Measurements from ENCODE around the gene CHDH.

The CHDH gene

DNA sequence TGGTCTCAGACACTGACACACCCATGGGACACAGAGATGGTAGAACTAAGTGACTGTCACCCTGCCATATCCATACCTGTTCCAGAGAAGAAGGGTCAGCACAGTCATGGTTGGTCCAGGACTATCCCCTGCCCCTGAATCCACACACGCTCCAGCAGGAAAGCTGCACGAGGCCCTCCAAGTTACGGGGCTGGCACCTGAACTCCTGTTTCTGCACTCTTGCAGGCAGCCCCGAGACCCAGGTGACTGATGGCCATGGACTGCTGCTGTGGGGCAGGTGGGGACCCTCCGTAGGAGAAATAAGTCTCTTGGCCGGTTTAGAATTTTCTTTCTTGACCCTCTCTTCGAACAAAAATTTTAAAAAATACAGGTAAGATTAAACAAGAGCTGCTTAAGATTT lies 30.6 kb downstream of the CHDH start:
- no peaks in the 10 kb centered on the region for H3K4me1 ChIP-seq (ENCODE audit: insufficient read depth, low read length)
- H3K9me3 ChIP-seq (ENCODE audit: control insufficient read depth, insufficient read depth, low read length), result no peaks in the 10 kb centered on the region
- H3K9ac ChIP-seq (ENCODE audit: low read depth, low read length), result no peak overlapping the region
- H3K36me3 ChIP-seq (ENCODE audit: insufficient read depth, low read length), result no peaks in the 10 kb centered on the region; the same call in 1 of the 2 replicates

DNA sequence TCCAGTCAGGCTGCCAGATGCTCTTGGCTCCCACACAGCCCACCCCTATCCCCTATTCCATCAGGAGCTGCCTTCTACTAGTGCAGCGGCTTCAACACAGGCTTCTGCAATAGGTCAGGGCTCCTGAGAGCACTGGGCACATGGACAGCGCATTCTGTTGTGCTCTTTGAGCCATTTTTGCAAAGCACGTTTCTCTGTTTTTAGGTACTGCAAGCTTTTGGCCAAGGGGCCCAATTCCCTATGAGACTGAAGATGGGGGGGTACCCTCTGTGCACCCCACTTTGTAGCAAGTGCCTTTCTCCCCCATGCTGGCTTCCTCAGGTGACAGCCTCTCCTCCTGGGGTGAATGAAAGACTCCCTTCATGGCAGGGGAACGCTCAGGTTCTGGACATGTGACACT lies 31.2 kb downstream of the CHDH start:
- H3K4me1 ChIP-seq (ENCODE audit: insufficient read depth, low read length), result no peaks in the 10 kb centered on the region
- H3K9me3 ChIP-seq (ENCODE audit: control insufficient read depth, insufficient read depth, low read length), result no peaks in the 10 kb centered on the region
- no peak overlapping the region for H3K9ac ChIP-seq (ENCODE audit: low read depth, low read length)
- no peaks in the 10 kb centered on the region; the same call in 1 of the 2 replicates for H3K36me3 ChIP-seq (ENCODE audit: insufficient read depth, low read length)

DNA sequence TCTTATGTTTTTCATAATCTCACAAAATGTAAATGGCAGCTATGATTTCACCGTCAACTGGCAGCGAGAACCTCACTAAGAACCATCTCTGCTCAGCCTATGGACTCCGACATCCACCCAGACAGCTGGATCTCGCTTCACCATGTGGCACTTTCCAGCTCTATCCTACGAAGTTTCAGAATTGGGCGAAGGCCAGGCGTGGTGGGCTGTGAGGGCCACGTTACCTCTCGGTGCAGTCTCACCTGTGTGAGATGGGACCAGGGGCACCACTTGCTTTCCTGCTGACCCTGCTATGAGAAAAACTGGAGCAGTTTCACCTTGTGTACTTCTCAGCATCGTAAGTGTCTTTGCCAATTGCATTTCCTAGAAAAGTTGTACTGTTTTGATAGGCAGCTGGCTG lies 32.3 kb downstream of the CHDH start:
- H3K36me3 ChIP-seq (ENCODE audit: insufficient read depth, low read length), result no peaks in the 10 kb centered on the region; the same call in 1 of the 2 replicates
- no peaks in the 10 kb centered on the region for H3K9me3 ChIP-seq (ENCODE audit: control insufficient read depth, insufficient read depth, low read length)
- H3K4me1 ChIP-seq (ENCODE audit: insufficient read depth, low read length), result no peaks in the 10 kb centered on the region
- no peak overlapping the region for H3K9ac ChIP-seq (ENCODE audit: low read depth, low read length)

DNA sequence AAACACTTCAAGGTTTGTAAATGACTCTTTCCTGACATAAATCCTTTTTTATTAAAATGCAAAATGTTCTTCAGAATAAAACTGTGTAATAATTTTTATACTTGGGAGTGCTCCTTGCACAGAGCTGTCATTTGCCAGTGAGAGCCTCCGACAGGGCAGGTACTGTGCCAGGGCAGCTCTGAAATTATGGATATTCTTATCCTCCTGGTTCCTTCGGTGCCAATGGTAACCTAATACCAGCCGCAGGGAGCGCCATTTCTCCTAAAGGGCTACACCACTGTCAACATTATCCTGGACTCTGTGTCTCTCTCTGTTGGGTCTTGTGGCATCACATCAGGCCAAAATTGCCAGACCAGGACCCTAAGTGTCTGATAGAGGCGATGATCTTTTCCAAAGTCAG lies 33.0 kb downstream of the CHDH start:
- Histone ChIP-seq H3K9ac (ENCODE audit: low read depth, low read length) (no peak overlapping the region), H3K4me1 (ENCODE audit: insufficient read depth, low read length) (no peaks in the 10 kb centered on the region), H3K9me3 (ENCODE audit: control insufficient read depth, insufficient read depth, low read length) (no peaks in the 10 kb centered on the region), H3K36me3 (ENCODE audit: insufficient read depth, low read length) (no peaks in the 10 kb centered on the region)

DNA sequence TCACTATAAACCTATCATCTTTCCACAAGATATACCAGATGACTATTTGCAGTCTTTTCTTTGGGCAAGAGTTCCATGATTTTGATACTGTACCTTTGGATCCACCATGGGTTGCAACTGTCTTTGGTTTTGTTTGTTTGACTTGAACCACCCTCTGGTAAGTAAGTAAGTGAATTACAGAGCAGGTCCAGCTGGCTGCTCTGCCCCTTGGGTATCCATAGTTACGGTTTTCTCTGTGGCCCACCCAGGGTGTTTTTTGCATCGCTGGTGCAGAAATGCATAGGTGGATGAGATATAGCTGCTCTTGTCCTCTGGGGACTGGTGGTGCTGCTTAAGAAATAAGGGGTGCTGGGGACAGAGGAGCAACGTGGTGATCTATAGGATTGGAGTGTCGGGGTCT lies 33.8 kb downstream of the CHDH start:
- Histone ChIP-seq H3K36me3 (ENCODE audit: insufficient read depth, low read length) (no peaks in the 10 kb centered on the region), H3K9me3 (ENCODE audit: control insufficient read depth, insufficient read depth, low read length) (no peaks in the 10 kb centered on the region), H3K9ac (ENCODE audit: low read depth, low read length) (no peak overlapping the region), H3K4me1 (ENCODE audit: insufficient read depth, low read length) (no peaks in the 10 kb centered on the region)

DNA sequence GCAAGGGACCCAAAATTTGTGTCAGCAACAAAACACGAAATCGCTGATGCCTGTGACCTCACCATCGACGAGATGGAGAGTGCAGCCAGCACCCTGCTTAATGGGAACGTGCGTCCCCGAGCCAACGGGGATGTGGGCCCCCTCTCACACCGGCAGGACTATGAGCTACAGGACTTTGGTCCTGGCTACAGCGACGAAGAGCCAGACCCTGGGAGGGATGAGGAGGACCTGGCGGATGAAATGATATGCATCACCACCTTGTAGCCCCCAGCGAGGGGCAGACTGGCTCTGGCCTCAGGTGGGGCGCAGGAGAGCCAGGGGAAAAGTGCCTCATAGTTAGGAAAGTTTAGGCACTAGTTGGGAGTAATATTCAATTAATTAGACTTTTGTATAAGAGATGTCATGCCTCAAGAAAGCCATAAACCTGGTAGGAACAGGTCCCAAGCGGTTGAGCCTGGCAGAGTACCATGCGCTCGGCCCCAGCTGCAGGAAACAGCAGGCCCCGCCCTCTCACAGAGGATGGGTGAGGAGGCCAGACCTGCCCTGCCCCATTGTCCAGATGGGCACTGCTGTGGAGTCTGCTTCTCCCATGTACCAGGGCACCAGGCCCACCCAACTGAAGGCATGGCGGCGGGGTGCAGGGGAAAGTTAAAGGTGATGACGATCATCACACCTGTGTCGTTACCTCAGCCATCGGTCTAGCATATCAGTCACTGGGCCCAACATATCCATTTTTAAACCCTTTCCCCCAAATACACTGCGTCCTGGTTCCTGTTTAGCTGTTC lies 34.9 kb downstream of the CHDH start:
- Histone ChIP-seq H3K4me1 (ENCODE audit: insufficient read depth, low read length) (no peaks in the 10 kb centered on the region), H3K9ac (ENCODE audit: low read depth, low read length) (no peak overlapping the region), H3K9me3 (ENCODE audit: control insufficient read depth, insufficient read depth, low read length) (no peaks in the 10 kb centered on the region), H3K36me3 (ENCODE audit: insufficient read depth, low read length) (no peaks in the 10 kb centered on the region)

DNA sequence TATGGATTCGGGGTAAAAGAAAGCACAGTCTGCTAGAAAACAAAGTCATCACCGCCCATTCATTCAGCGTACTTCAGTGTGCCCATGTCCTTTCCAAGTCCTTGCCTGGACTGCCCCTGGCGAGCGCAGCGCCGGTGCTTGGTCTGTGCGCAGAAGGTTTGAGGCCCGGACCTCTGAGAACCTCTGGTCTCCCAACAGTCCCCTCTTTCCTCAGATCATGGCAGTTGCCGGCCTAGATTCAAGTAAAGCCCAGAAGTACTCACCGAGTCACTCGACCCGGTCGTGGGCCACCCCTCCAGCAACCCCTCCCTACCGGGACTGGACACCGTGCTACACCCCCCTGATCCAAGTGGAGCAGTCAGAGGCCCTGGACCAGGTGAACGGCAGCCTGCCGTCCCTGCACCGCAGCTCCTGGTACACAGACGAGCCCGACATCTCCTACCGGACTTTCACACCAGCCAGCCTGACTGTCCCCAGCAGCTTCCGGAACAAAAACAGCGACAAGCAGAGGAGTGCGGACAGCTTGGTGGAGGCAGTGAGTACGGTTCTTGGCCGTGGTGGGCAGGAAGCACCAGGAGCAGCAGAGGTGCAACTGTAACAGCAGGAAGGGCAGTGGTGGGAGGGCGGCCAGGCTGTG lies 36.3 kb downstream of the CHDH start:
- Histone ChIP-seq H3K36me3 (ENCODE audit: insufficient read depth, low read length) (no peaks in the 10 kb centered on the region), H3K4me1 (ENCODE audit: insufficient read depth, low read length) (peaks cover 3% of the 10 kb centered on the region; the same call in 1 of the 2 replicates), H3K9ac (ENCODE audit: low read depth, low read length) (no peak overlapping the region), H3K9me3 (ENCODE audit: control insufficient read depth, insufficient read depth, low read length) (no peaks in the 10 kb centered on the region)

DNA sequence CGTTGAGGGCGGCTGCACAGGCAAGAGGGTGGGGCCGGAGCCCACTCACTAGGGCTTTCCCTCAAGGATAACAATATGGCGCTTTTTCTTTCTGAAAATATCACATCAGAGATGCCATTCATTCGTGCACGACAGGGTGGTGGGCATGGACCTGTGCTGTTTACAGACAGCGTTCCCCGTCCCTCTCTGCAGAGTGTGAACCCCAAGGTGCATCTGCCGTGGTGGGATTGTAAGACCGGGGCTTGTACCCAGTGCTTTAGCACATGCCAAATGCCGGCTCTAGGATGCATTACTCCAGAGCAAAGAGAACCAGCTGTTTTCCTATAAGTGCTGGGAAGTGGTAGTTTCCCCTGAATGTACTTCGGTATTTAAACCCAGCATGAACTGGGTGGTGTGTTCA lies 37.0 kb downstream of the CHDH start:
- Histone ChIP-seq H3K9ac (ENCODE audit: low read depth, low read length) (no peak overlapping the region), H3K4me1 (ENCODE audit: insufficient read depth, low read length) (peaks cover 9% of the 10 kb centered on the region; the same call in 1 of the 2 replicates), H3K36me3 (ENCODE audit: insufficient read depth, low read length) (no peaks in the 10 kb centered on the region), H3K9me3 (ENCODE audit: control insufficient read depth, insufficient read depth, low read length) (no peaks in the 10 kb centered on the region)

DNA sequence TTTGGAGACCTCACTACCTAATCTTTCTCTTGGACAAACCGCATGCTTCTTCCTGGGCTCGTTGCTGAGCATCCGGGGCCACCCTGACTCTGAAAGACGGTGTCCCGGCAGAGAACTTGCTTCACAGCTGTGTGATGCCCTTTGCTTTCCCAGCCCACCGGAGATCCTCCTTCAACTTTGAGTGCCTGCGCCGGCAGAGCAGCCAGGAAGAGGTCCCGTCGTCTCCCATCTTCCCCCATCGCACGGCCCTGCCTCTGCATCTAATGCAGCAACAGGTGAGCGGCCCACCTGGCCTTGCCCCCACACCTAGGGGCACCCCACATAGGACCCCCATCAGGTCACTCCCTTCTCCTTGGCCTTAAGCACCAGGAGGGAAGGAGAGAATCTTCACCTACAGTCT lies 37.7 kb downstream of the CHDH start:
- Histone ChIP-seq H3K36me3 (ENCODE audit: insufficient read depth, low read length) (no peaks in the 10 kb centered on the region), H3K9ac (ENCODE audit: low read depth, low read length) (no peak overlapping the region), H3K9me3 (ENCODE audit: control insufficient read depth, insufficient read depth, low read length) (no peaks in the 10 kb centered on the region), H3K4me1 (ENCODE audit: insufficient read depth, low read length) (peaks cover 13% of the 10 kb centered on the region; the same call in 1 of the 2 replicates)

DNA sequence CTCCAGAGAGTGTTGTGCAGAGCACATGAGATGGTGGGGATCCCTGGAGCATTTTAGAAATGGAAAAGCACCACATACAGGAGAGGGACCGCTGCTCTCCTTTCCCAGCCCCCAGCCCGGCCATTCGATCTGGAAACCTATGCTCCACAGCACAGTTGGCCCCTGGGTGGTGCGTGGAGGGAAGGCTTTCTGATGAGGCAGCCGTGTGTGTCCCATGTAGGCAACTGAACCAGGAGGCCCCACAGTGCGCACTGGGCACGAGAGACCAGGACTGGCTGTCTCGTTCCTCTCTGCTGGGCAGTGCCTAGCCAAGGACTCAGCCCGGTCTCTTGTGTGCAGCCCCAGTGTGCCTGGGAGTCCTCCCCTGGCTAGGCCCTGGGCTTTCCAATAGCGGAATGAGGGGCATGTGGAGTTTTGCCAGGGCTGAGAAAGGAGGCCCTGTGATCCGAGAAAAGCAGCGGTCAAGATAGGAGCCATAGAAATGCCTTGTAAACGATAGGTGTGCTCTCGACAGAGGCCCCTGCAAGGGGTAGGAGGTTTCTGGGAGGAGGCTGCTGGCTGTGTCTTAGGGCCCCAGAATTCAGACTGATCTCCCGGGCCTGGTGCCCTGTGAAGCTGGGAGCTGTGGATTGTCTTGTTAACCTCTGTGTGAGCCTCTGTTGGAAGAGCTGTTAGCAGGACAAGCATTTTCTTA lies 39.0 kb downstream of the CHDH start:
- Histone ChIP-seq H3K9ac (ENCODE audit: low read depth, low read length) (no peak overlapping the region), H3K36me3 (ENCODE audit: insufficient read depth, low read length) (no peaks in the 10 kb centered on the region), H3K4me1 (ENCODE audit: insufficient read depth, low read length) (peaks cover 13% of the 10 kb centered on the region; the same call in 1 of the 2 replicates), H3K9me3 (ENCODE audit: control insufficient read depth, insufficient read depth, low read length) (no peaks in the 10 kb centered on the region)

DNA sequence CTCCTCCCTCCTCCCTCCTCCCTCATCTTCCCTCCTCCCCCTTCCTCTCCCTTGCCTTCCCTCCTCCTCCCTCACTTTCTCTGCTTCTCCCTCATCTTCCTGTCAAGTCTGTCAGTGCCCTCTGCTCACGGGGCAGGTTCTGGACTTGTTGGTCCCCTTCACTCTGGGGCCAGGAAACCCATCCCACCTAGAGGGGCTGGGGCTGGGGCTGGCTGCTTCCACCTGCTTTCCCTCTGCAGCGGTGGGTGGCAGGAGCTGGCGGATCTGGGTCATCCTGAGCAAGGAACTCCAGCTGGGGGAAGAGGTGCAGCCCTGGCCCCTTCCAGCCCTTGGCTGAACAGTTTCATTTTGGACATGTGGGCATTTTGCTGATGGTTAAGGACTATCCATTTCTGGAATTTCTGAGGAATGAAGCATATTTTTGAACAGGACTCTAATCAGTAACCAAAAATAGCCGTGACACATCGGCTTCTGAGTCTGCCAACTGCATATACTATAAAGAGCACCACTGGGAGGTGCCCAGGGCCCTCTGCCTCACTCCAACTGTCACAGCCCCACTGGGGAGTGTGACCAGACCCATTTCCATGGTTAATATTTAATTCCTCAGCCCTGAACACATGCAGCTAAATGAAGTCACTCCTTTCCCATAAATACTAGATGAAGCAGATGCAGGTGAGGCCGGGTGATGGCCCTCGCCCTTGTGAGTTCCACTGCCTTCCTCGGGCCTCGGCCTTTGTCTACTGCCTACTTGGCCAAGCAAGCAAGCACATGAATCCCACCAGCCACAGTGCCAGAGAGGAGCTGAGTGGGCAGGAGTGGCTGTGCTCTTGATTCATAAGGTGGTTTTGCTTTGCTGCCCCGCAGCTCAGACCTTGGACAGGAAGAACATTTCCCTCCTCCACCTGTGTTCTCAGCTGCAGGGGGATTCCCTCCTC lies 39.8 kb downstream of the CHDH start:
- Histone ChIP-seq H3K9me3 (ENCODE audit: control insufficient read depth, insufficient read depth, low read length) (no peaks in the 10 kb centered on the region), H3K9ac (ENCODE audit: low read depth, low read length) (no peak overlapping the region), H3K4me1 (ENCODE audit: insufficient read depth, low read length) (peaks cover 13% of the 10 kb centered on the region; the same call in 1 of the 2 replicates), H3K36me3 (ENCODE audit: insufficient read depth, low read length) (no peaks in the 10 kb centered on the region)

DNA sequence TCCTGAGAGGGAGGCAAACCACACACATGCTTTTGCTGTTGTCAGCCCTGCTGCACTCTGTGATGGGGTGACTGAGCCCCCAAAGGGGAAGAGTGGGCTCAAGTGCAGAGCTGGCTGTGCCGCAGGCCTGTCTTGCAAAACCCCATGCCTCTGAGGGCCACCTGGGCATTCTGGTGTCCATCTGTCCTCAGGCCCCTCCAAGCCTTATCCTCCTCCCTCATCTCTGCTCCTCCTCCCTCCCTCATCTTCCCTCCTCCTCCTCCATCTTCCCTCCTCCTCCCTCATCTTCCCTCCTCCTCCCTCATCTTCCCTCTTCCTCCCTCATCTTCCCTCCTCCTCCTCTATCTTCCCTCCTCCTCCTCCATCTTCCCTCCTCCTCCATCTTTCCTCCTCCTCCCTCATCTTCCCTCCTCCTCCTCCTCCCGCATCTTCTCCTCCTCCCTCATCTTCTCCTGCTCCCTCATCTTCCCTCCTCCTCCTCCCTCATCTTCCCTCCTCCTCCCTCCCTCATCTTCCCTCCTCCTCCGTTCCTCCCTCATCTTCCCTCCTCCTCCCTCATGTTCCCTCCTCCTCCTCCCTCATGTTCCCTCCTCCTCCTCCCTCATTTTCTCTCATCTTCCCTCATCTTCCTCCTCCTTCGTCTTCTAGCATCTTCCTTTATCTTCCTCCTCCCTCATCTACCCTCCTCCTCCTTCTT lies 40.6 kb downstream of the CHDH start:
- peaks cover 13% of the 10 kb centered on the region; the same call in 1 of the 2 replicates for H3K4me1 ChIP-seq (ENCODE audit: insufficient read depth, low read length)
- H3K9ac ChIP-seq (ENCODE audit: low read depth, low read length), result no peak overlapping the region
- no peaks in the 10 kb centered on the region for H3K9me3 ChIP-seq (ENCODE audit: control insufficient read depth, insufficient read depth, low read length)
- no peaks in the 10 kb centered on the region for H3K36me3 ChIP-seq (ENCODE audit: insufficient read depth, low read length)

DNA sequence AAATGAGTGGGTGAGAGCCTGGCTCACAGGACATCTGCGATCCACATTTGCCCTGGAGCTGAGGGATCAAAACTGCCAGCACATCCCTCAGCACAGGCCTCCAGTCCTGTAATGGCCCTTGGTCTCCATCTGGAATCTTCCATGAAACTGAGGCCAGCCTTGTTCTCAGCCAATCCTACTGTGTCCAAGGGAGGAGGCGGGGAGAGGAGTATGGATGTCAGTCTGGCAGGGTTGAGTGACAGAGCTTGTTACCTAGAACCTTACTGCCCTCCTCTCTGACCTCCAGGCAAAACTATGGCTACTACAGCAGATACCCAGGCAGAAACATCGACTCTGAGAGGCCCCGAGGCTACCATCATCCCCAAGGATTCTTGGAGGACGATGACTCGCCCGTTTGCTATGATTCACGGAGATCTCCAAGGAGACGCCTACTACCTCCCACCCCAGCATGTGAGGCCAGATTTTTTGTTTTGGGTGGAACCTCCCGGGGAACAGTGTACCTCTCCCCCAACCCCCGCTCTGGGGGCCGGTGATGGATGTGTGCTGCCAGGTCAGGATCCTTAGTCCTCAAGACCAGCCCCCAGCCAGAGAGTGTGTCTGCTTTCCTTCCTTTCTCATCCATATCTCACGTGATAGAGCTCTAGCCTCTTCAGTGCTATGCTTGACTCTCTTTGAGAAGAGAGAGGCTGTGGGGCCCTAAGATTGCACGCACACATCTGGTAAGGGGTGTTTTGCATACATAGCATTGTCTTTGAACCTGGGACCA lies 41.3 kb downstream of the CHDH start:
- Histone ChIP-seq H3K4me1 (ENCODE audit: insufficient read depth, low read length) (peaks cover 13% of the 10 kb centered on the region; the same call in 1 of the 2 replicates), H3K9ac (ENCODE audit: low read depth, low read length) (no peak overlapping the region), H3K9me3 (ENCODE audit: control insufficient read depth, insufficient read depth, low read length) (no peaks in the 10 kb centered on the region), H3K36me3 (ENCODE audit: insufficient read depth, low read length) (no peaks in the 10 kb centered on the region)

Measured in ES-I3 (cell line).